DND-41 (cell line): ENCODE results near the gene ASXL1.

ENCODE experiments used
- ATAC-seq: fragments of 200-7000 bp; cut with Tn5 transposase; 3 replicates; pipeline ENCODE4 v1.9.1; 2021; ENCODE audit warnings: low read depth; ENCODE audit not compliant: insufficient read depth
- DNase-seq: peaks from one replicate; pipeline ENCODE4 v3.0.0-alpha.2; 2020
- H2AFZ ChIP-seq: 2 replicates; pipeline ENCODE4 v1.6.0; 2012; ENCODE audit warnings: low read depth, low read length
- H3K27ac ChIP-seq: 2 replicates; pipeline ENCODE4 v1.5.1; 2012; ENCODE audit warnings: low read length, inconsistent platforms
- H3K27me3 ChIP-seq: fragments of 200-600 bp; sonication (generic); 2 replicates; pipeline ENCODE4 v1.6.0; 2012; ENCODE audit warnings: low read length, mild to moderate bottlenecking, inconsistent platforms; ENCODE audit not compliant: insufficient read depth, poor library complexity
- H3K36me3 ChIP-seq: 2 replicates; pipeline ENCODE4 v1.5.1; 2012; ENCODE audit warnings: low read length, inconsistent platforms; ENCODE audit not compliant: insufficient read depth
- H3K4me1 ChIP-seq: 2 replicates; pipeline ENCODE4 v1.5.1; 2012; ENCODE audit warnings: mild to moderate bottlenecking, low read length; ENCODE audit not compliant: insufficient read depth
- H3K4me2 ChIP-seq: 2 replicates; pipeline ENCODE4 v1.6.0; 2012; ENCODE audit warnings: mild to moderate bottlenecking, moderate library complexity, low read length, inconsistent platforms; ENCODE audit not compliant: insufficient read depth
- H3K4me3 ChIP-seq, 2 experiments: fragments of 200-600 bp in 1 of 2; shearing (Covaris generic) in 1 of 2; 2 replicates each; pipeline ENCODE4 v1.5.1; 2012 to 2016; ENCODE audit warnings: inconsistent platforms in 2 of 2, low read length in 2 of 2, mild to moderate bottlenecking in 2 of 2, low read depth in 1 of 2, moderate library complexity in 1 of 2
- H3K79me2 ChIP-seq: 2 replicates; pipeline ENCODE4 v1.6.0; 2012; ENCODE audit warnings: low read length, inconsistent platforms; ENCODE audit not compliant: insufficient read depth
- H3K9ac ChIP-seq: 2 replicates; pipeline ENCODE4 v1.6.0; 2012; ENCODE audit warnings: low read depth, mild to moderate bottlenecking, inconsistent platforms, low read length, moderate library complexity
- H3K9me3 ChIP-seq: 2 replicates; pipeline ENCODE4 v1.5.1; 2012; ENCODE audit warnings: low read length, moderate library complexity, mild to moderate bottlenecking, inconsistent platforms; ENCODE audit not compliant: insufficient read depth, severe bottlenecking
- H4K20me1 ChIP-seq: 2 replicates; pipeline ENCODE4 v1.6.0; 2012; ENCODE audit warnings: low read length; ENCODE audit not compliant: insufficient read depth
- EZH2 ChIP-seq: IDR thresholded peaks from 3 replicates; pipeline ENCODE4 v1.6.1; 2012; ENCODE audit warnings: borderline replicate concordance, low read depth, mild to moderate bottlenecking, moderate library complexity, low read length, inconsistent platforms; ENCODE audit not compliant: severe bottlenecking
- TF ChIP-seq, protein P1 (sequence below): IDR thresholded peaks from 2 replicates; pipeline ENCODE4 v1.5.1; 2012; ENCODE audit warnings: borderline replicate concordance, low read length, moderate library complexity, mild to moderate bottlenecking; ENCODE audit not compliant: poor library complexity, severe bottlenecking; ENCODE audit errors: extremely low read depth

The ASXL1 gene

GRCh38 chr20:32472581-32473207 lies 114.6 kb downstream of the ASXL1 start:
- TF ChIP-seq, protein P1, sequence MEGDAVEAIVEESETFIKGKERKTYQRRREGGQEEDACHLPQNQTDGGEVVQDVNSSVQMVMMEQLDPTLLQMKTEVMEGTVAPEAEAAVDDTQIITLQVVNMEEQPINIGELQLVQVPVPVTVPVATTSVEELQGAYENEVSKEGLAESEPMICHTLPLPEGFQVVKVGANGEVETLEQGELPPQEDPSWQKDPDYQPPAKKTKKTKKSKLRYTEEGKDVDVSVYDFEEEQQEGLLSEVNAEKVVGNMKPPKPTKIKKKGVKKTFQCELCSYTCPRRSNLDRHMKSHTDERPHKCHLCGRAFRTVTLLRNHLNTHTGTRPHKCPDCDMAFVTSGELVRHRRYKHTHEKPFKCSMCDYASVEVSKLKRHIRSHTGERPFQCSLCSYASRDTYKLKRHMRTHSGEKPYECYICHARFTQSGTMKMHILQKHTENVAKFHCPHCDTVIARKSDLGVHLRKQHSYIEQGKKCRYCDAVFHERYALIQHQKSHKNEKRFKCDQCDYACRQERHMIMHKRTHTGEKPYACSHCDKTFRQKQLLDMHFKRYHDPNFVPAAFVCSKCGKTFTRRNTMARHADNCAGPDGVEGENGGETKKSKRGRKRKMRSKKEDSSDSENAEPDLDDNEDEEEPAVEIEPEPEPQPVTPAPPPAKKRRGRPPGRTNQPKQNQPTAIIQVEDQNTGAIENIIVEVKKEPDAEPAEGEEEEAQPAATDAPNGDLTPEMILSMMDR = no peak
- TF ChIP-seq EZH2 = no peak
- H3K27ac ChIP-seq = no peak overlapping the region
- H3K27me3 ChIP-seq = no peaks in the 10 kb centered on the region
- peaks cover 96% of the 10 kb centered on the region for H3K79me2 ChIP-seq
- DNase-seq = no peak
- H3K9me3 ChIP-seq = no peaks in the 10 kb centered on the region
- H4K20me1 ChIP-seq = peaks cover 89% of the 10 kb centered on the region
- H3K36me3 ChIP-seq = peaks cover 72% of the 10 kb centered on the region
- no peak overlapping the region for H3K4me2 ChIP-seq
- ATAC-seq = no peak
- H3K4me1 ChIP-seq = no peaks in the 10 kb centered on the region
- no peak overlapping the region for H3K4me3 ChIP-seq
- H2AFZ ChIP-seq = no peak overlapping the region
- H3K9ac ChIP-seq = no peak overlapping the region

DNA sequence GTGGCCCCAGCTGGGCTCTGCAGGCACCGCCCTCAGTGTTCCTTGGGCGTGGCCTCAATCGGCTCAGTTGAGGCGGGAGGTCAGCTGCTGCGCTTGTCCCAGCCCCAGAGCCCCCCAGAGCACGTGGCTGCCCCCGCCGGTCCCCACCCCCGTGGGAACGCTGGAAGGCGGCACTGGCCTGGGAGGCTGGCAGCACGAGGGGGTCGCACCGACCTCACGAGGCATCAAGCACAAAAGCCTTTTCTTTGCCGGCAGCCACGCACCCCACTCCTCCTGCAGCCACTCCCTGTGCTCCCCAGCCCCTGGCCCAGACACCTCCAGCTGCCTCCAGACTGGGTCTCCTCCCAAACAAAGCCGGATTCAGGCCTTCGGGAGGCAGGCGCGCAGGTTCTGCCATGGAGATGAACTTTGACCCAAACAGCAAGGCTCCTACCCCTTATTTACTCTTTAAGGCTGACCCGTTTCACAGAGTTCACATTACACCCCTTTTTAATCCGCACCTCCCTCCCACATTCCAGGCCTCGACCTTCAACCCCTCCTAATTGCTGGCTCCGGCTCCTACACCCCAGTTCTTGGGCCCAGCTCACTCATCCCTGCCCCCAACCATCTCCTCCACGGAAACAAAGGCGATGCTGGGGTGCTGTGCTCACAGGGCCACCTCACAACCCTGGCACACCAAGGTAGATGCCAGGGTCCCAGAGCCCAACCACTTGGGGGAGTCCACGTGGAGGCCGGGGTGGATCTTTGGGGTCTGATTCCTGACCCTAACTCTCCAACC lies 115.3 kb downstream of the ASXL1 start:
- no peak overlapping the region for H3K4me3 ChIP-seq
- H4K20me1 ChIP-seq = peaks cover 89% of the 10 kb centered on the region
- H3K79me2 ChIP-seq = peaks cover 96% of the 10 kb centered on the region
- no peak overlapping the region for H2AFZ ChIP-seq
- no peak overlapping the region for H3K4me2 ChIP-seq
- H3K27me3 ChIP-seq = no peaks in the 10 kb centered on the region
- peaks cover 72% of the 10 kb centered on the region for H3K36me3 ChIP-seq
- no peaks in the 10 kb centered on the region for H3K4me1 ChIP-seq
- no peak for TF ChIP-seq EZH2
- H3K9ac ChIP-seq = no peak overlapping the region
- H3K27ac ChIP-seq = no peak overlapping the region
- H3K9me3 ChIP-seq = no peaks in the 10 kb centered on the region
- no peak for DNase-seq
- no peak for ATAC-seq

GRCh38 chr20:32474009-32474716 lies 116.0 kb downstream of the ASXL1 start:
- Histone ChIP-seq H3K4me1 (no peaks in the 10 kb centered on the region), H3K9ac (no peak overlapping the region), H3K79me2 (peaks cover 97% of the 10 kb centered on the region)

DNA sequence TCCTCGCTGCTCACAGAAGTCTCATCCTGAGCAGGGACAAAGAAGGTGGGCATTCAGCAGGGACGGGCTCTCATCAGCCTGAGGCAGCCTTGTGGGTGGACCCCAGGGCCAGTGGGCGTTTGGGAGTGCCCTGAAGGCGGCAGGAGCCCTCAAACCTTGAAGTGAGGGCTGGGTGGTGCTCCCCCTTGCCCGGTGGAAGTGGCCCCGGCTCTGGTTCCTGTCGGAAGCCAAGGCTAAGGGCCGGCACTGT lies 116.5 kb downstream of the ASXL1 start:
- H3K79me2 ChIP-seq = peaks cover 100% of the 10 kb centered on the region
- peak overlapping the region; percentile 18; the same call in 1 of the 2 replicates for H3K27ac ChIP-seq
- H3K4me1 ChIP-seq = no peaks in the 10 kb centered on the region
- no peak overlapping the region for H3K9ac ChIP-seq
- H4K20me1 ChIP-seq = peaks cover 100% of the 10 kb centered on the region
- no peaks in the 10 kb centered on the region for H3K9me3 ChIP-seq
- no peak overlapping the region for H3K4me3 ChIP-seq
- H3K36me3 ChIP-seq = peaks cover 68% of the 10 kb centered on the region
- no peak overlapping the region for H3K4me2 ChIP-seq
- no peak overlapping the region for H2AFZ ChIP-seq
- ATAC-seq = no peak
- no peaks in the 10 kb centered on the region for H3K27me3 ChIP-seq
- DNase-seq = no peak
- TF ChIP-seq, protein P1 = no peak
- TF ChIP-seq EZH2 = no peak

More at GRCh38 chr20:32474009-32474716, 116.0 kb downstream of the ASXL1 start:
- Histone ChIP-seq H3K4me3 (no peak overlapping the region), H3K9me3 (no peaks in the 10 kb centered on the region), H3K4me2 (no peak overlapping the region), H4K20me1 (peaks cover 96% of the 10 kb centered on the region), H3K36me3 (peaks cover 68% of the 10 kb centered on the region), H3K27me3 (no peaks in the 10 kb centered on the region), H2AFZ (no peak overlapping the region), H3K27ac (peak overlapping the region; percentile 18; the same call in 1 of the 2 replicates)
- no peak for ATAC-seq
- TF ChIP-seq, protein P1 = no peak
- no peak for TF ChIP-seq EZH2
- DNase-seq = no peak
